Stimulated activated naive CD4-positive, alpha-beta T cell treated with Interleukin-2 at 50 U/mL for 16 hours (primary cell): ENCODE data around the gene EVA1A.

Source experiments
- DNase-seq: peaks from one replicate; lab custom pipeline; 2025; lab: John Stamatoyannopoulos, UW

The EVA1A gene

GRCh38 chr2:75589391-75590105, 28.8 kb upstream of the EVA1A start:
- no peak for DNase-seq

DNA sequence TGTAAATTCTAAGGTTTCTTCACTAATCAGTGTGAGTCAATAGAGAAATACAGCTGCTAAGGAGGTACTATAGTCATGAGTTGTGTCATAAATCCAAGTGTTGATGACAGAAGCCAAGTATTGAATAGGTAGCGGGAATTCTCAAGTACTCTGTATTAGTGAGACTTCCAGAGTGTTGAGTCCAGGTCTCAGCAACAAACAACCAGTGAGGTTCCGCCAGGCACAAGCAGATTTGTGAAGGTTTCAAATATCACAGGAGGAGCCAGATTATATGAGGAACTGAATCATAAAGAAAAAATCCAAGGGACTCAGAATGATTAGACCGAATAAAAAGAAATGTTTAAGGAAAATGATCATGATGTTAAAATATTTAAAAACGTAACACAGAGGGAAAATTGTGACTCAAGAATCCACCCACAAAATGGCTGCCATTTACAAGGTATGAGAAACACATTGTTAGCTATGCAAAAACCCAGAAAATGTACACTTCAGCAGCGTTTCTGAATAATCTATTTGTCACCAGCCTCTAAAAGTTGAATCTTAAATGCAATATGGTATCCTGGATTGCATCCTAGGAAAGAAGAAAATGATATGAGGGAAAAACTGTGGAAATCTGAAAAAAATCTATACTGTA, 27.3 kb upstream of the EVA1A start:
- DNase-seq = no peak

DNA sequence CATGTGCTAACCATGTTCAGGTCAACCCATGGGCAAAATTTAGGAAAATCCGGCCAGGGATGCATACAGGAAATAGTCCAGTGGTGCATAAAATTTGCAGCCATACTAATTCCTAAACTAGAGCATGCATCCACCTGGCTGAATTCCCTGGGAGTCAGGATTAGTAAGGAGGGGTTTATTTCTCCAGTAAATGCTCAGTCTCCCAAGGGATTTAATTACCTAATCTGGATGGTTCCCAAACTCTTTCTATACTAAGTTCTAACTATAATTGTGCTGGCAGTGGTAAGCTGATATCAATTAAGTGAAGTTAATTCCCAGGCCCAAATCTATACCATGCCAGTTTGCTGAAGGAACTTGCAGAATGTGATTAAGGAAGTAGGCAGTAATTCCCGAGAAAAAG, 26.2 kb upstream of the EVA1A start:
- DNase-seq = no peak

GRCh38 chr2:75582840-75583239, 22.1 kb upstream of the EVA1A start:
- DNase-seq = no peak

DNA sequence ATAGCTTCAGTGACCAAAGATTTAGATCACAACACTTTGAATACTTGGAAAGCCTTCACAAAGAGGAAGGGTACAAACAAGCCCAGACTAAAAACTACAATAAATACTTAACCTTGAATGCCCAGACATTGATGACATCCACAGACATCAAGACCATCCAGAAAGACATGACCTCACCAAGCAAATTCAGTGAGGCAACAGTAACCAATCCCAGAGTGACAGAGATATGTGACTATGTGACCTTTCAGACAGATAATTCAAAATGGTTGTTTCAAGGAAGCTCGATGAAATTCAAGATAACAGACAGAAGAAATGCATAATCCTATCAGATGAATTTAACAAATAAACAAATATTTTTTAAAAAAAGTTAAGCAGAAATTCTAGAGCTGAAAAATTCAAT, 19.9 kb upstream of the EVA1A start:
- DNase-seq = no peak

DNA sequence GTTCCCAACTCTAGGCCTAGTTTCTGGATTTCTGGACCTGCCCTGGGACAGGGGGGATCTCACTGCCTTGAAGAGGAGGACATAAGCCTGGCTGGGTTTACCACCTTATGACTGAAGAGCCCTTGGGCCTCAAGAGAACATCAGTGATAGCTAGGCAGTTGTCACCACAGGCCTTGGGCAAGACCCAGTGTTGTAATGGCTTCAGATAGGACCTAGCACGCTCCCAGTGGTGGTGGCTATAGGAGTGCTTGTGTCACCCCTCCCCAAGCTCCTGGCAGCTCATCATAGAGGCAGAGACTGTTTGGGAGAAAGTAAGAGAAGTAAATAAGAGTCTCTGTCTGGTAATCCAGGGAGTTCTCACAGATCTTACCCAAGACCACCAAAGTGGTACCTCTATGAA, 19.4 kb upstream of the EVA1A start:
- no peak for DNase-seq

- no peak for DNase-seq
These were observed 18.4 kb upstream of the EVA1A start for GRCh38 chr2:75579186-75579585.

DNA sequence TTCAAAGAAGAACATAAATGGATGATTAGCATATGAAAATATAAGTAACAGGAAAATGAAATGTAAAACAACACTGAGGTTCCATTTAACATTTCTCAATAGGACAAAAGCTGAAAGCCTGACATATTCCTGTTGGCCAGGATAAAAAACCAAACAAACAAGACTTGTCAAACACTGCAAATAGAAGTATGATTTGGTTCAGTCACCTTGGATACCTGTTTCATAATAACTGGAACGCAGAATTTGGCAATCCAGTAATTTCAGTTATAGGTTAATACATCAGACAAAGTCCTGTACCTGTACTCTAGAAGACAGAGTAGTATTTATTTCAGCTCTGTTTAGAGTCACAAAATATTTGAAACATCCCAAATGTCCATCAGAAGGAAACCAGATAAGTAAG, 16.5 kb upstream of the EVA1A start:
- no peak for DNase-seq

DNA sequence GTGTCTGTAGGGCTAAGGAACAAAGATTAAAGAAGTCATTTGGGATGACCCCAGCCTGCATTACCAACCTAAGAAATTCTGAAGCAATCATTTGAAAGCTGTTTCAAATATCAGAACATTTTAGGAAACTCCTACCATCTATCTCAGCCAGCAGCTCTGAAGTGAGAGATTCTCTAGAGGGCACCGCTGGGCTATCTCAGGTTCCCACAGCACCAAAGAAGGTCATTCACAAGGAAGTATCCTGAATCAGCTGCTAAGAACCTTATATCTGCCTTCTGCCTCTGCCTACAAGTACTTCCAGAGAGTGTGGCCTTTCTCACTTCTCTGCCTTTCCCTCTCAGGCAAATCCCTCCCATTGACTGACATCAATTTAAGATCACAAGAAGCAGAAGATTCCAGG, 13.4 kb upstream of the EVA1A start:
- no peak for DNase-seq

DNA sequence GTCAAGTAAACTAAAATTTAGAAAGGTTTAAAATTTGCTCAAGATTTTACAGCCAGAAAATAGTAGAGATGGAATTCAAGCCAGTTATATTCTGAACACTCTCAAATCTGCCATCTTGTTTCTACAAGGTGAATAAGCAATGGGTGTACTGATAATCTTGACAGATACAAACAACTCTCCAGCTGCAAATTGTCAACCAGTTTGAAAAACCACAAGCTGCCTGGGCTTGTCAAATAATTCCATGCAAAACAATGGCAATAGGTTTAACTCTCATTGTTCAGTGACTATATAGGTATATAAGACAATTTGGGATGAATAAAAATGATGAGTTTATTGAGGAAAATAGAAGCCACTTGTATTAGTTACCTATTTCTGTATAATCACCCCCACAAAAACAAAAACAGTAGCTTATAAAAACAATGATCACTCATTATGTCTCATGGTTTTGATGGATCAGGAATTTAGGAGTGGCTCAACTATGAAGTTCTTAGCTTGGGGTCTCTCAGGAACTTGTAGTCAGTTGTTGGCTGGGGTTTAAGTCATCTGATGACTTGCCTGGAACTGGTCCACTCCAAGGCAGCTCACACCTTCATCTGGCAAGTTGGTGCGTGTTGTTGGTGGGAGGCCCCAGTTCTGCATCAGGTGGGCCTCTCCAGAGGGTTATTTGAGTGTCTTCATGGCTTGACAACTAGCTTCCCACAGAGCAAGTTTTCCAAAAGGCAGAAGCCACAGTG, 12.6 kb upstream of the EVA1A start:
- no peak for DNase-seq

- DNase-seq = no peak
These were observed 11.1 kb upstream of the EVA1A start for GRCh38 chr2:75571730-75572430.

DNA sequence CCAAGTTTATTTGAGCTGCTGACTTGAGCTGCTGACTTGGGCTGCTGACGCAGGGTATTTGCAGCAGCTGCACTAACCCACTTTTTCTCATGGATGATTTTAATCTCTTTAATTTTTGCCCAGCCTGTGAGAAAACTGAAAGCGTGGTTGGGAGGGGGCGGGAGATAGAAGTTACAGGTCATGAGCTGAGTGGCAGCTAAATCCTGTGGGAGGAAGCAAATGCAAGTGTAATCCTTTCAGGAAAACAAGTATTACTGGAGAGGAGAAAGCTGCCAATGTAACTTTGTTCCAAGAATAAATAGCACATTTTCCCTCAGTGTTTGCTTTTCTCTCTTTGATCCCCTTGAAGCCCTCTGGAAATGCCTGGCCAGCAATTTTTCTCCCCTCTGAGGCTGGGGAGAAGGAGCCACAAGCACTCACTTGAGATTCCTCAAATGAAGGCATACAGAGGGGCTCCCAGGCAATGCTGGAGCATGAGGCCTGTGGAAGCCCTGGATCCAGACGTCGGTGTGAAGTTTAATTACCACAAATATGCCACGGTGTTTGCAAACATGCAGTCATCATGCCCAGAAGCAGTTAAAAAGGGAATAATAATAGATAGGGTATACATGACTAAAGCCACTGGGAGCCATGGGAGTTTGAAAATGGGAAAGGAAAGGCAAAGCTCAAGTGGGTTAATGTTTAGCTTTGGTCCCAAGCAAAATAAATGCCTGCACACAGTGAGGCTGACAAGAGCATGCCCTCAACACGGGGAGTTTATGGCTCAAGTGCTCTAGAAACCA, 10.4 kb upstream of the EVA1A start:
- DNase-seq = no peak

DNA sequence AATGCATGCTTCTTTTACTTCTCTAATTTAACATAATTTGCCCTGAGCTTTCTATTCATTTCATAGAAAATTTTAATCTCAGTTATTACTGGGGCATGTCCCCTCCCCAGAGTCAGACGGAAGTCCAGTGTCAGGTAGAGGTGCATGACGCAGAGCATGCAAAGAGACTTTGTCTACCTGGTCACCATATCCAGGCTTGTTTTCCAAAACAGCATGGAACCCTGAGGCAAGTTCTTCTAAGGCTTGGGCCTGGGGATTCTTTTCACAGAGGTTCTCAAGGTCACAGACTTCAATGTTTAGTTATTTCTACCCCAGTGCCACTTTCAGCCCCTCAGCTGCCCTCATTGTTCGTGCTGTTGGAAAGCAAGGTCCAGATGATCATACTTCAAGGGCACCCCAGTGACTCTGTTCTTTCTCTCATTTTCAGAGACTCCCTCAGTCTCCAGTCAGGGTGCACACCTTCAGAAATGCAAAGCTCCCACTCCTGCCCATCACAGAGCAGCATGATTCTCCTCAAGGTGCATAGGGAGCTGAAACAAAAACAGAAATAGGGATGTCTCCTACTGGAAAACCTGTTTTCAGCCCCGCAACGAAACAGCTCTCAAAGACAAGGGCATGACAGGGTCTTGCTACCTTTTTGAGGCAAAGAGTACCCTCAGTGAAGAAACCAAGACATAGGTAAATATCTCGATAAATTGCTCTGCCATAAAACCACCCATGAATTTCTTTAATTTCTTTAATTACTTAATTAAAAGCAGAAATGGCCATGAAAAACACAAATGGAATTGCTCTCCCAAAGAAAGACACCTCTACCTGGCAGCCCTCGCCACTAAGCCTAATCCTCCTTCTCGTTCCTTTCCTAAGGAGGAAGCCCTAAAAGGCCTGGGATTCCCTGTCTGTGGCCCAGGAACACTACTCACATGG, 9.5 kb upstream of the EVA1A start:
- DNase-seq = no peak

GRCh38 chr2:75569546-75569945, 8.8 kb upstream of the EVA1A start:
- no peak for DNase-seq

GRCh38 chr2:75568174-75568573, 7.4 kb upstream of the EVA1A start:
- DNase-seq = no peak

DNA sequence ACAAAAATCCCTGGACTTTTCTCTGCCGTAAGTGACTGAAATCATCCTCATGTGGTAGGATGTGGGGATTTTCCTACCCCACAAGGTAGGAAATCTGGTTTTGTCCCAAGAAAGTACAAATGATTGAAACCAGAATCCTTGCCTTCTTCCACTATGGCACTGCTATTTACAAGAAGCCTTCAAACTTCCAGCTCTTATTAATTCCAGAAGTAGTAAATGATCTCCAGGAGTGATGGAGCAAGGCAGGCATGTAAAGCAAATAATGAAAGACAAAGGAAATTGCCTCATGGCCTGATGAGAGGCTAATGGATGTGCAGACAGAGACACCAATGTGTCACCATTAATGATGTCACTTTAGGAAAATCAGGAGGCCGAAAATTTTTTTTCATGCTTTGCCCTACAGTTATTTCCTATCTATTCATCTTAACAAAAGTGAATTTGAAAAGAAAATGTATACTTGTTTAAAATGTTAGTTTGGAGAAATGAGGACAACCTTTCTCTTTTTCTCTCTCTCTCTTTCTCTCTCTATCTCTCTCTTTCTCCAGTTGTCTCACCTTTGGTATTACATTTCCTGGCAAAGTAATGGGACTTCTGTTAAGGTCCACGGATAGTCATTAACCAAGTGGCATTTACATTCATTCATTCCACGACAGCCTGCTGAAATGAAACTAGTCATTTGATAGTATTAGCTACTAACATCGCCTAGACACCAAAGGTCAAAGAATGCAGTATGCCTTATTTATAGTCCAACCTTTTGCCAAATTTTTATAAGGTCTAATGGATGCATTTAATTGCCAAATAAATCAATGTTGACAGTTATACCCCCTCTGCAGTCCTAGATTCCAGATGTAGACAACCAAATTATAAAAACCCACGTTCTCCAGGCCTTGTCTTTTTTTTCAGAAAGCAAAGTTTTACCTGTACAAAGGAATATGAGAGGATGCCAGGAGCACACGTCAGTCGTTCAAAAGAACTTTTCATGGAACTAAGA, 5.0 kb upstream of the EVA1A start:
- DNase-seq = no peak

GRCh38 chr2:75564713-75565359, 4.1 kb upstream of the EVA1A start:
- no peak for DNase-seq

DNA sequence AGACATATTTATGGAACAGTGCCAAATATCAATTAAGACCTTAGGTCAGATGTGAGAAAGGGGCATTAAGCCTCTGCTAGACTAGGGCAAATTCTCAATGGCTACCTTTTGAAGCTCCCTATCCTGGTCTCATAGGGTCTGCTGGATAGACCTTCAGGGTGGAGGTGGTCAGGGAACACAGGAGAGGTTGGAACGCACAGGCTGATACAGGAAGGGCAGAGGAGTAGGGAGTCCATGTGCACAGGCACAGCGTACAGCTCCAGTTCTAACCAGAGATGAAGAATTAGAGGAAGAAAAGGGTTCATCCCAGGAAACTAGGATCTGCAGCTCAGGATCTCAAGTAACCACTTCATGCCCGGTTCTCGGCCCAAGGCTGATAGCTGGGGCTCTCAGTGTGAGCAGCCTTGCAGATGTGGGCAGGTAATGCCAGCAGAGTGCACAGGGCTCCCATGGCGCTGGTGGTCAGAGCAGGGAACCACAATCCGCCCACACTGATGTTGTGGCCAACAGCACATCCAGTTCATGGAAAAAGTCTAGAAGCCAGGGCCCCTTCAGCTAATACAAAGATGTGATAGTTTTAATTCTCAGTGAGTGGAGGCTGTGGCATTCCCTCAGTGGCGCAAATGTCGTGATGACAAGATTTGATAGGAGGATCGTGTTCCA, 3.4 kb upstream of the EVA1A start:
- no peak for DNase-seq

DNA sequence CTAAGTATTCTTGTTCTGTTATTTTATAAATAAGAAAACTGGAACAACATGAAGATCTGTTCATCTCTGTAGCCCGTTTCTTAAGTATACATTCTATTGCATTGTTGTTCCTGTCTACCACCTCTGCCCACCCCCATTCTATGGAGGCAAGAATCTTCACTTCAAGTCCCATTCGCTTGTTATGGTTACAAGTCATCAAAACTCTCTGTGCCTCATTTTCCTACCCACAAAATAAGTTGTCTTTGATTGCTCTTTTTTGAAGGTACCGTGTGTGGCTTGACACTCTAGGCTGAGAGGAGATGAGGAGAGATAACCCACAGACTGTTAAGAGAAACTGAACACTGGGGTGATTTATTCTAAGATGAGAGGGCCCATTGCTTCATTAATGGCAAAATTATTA, 2.9 kb upstream of the EVA1A start:
- DNase-seq = no peak
